LNCaP clone FGC (cell line): ENCODE results near the gene CREB1.

Experiments used
- DNase-seq: peaks from one replicate; pipeline ENCODE4 v3.0.0-alpha.2; 2011; ENCODE audit warnings: low read depth
- H3K4me3 ChIP-seq: 2 replicates; pipeline ENCODE4 v1.5.1; 2011; ENCODE audit warnings: mild to moderate bottlenecking, low read depth, low read length, control low read depth
- TF ChIP-seq, protein P1 (sequence below): IDR thresholded peaks from 2 replicates; pipeline ENCODE4 v1.5.1; 2012; ENCODE audit warnings: mild to moderate bottlenecking; ENCODE audit not compliant: control insufficient read depth, insufficient read depth; ENCODE audit errors: extremely low read depth

CREB1 gene

DNA sequence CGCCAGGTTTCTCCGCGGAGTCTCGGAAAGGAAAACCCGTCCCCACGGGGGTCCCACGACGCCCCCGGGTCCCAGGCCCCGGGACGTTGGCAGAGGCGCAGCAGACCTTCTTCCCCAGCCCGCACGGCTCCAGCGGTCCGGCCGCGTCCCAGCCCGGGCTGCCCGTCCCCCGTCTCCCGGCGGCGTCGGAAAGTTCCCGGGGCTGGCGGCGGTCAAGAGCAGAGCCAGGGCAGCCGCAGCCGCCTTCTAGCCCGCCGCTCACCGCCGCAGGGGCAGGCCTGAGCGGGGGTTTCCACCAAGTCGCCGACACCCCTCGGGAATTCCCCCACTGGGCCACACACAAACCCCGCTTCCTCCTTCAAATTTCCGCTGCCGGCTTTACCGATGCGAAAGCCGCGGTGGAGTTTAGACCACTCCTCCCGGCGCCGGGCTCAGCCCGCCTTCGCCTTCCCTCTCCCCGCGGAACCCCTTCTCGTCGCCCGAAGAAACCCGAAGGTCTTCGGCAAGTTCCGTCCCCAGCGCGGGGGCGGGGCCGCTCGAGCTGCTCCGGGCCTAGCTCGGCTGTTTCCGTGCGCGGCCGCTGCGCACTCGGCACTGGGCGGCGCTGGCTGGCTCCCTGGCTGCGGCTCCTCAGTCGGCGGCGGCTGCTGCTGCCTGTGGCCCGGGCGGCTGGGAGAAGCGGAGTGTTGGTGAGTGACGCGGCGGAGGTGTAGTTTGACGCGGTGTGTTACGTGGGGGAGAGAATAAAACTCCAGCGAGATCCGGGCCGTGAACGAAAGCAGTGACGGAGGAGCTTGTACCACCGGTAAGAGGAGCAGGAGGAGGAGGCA is at the start of gene CREB1:
Gene CREB1 (plus strand): TSS at position 633 of the 830 bp plus-strand sequence. CDS start 25,674 bp downstream, outside the sequence.
- TF ChIP-seq, protein P1, sequence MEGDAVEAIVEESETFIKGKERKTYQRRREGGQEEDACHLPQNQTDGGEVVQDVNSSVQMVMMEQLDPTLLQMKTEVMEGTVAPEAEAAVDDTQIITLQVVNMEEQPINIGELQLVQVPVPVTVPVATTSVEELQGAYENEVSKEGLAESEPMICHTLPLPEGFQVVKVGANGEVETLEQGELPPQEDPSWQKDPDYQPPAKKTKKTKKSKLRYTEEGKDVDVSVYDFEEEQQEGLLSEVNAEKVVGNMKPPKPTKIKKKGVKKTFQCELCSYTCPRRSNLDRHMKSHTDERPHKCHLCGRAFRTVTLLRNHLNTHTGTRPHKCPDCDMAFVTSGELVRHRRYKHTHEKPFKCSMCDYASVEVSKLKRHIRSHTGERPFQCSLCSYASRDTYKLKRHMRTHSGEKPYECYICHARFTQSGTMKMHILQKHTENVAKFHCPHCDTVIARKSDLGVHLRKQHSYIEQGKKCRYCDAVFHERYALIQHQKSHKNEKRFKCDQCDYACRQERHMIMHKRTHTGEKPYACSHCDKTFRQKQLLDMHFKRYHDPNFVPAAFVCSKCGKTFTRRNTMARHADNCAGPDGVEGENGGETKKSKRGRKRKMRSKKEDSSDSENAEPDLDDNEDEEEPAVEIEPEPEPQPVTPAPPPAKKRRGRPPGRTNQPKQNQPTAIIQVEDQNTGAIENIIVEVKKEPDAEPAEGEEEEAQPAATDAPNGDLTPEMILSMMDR: peak; percentile 25; the same call in 1 of the 2 replicates
- H3K4me3 ChIP-seq: peak within 1 kb of the TSS; percentile 91
- DNase-seq: peak; percentile 83

DNA sequence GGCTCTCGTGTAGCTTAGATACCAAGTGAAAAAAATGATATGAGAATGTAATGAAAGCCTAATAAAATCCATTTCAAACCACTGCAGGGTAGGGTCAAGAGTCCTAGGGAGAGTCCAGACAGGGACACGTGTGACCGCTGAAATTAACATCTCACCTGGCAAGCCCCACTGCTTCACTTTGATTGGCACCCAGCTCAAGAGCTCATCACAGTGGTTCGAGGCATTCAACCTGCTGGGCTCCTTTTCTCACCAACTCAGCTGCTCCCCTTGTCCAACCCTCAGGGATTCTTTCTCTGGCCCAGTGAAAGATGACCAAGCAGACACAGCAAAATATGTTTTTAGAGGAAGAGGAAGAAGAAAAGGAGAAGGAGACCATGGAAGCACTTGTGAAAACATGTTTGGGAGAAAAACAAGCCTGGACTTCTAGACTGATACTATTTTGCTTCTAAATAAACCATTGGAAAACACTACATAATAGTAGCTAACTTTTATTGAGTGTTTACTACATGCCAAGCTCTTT is 49.2 kb upstream of the CREB1 start:
- no peak for DNase-seq
- TF ChIP-seq, protein P1: no peak
- no peak overlapping the region for H3K4me3 ChIP-seq

DNA sequence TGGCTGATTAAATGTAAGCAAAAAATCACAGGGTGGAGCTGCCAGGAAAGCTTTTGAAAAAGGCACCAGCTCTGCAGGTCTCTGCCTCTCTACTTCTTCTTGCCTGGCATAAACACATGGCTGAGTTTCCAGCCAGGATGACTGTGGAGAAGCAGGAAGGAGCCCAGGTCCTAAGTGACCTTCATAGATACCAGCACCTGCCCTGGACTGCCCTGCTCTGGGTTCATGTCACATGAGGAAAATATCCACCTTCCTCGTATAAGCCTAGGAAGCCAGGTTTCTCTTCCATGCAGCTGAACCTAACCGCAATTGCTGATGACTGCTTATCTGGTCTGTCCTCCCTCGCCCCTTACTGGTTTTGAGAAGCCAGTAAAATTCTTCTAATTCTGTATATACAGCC is 47.8 kb upstream of the CREB1 start:
- TF ChIP-seq, protein P1: no peak
- no peak overlapping the region for H3K4me3 ChIP-seq
- DNase-seq: no peak

DNA sequence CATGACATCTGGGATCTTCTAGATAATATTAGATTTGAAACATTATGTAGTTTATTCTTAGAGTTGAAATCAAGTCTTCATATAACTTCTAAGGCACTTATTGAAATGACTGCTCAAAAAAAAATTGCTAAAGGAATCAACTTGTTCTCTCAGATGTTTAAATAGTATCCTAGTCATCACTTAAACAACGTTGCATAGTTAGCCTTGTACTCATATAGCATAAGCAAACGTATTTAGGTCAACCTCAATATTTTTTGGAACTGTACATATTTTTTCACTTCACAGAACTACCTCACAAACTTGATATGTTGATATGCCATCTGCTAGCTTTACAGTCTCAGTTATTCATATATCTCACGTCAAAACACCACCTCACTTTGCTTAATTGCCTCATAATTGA is 47.1 kb upstream of the CREB1 start:
- DNase-seq: no peak
- H3K4me3 ChIP-seq: no peak overlapping the region
- TF ChIP-seq, protein P1: no peak

DNA sequence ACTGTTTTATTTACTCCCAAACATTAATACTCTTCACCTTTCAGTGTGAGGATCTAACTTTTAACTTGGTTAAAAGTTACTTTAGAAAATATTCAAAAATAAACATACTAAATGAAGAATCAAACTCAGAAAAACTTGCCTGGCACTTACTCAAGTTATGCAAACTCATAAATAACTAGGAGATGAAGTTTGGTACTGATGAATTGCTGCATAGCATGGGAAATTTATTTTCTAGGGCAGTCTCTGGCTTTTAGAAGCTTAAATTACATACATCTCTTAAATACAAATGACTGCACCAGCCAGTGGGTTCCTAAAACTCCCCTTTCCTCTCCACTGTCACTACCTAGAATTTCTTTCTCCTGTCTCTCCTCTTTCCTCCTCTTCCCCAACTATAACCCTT is 46.7 kb upstream of the CREB1 start:
- H3K4me3 ChIP-seq: no peak overlapping the region
- TF ChIP-seq, protein P1: no peak
- DNase-seq: no peak

DNA sequence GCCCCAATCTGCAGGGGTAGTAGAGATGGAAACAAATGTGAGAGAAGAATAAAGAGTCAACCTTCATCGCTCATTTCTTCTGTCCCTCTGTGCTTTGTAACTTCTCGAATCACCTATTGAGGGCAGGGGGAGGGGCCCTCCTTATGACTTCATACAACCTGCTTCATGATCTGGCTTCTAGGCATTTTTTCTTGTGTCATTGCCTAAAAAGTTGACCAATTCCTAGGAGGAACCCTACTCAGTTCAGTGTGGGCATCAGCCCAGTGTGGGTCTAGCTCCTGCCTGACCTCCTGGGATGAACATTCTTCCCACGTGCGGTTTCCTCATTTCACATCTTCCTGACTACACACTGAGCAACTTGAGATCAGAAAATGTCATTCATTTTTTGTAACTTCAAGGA is 46.3 kb upstream of the CREB1 start:
- H3K4me3 ChIP-seq: no peak overlapping the region
- no peak for DNase-seq
- TF ChIP-seq, protein P1: no peak
